GM21529 (cell line): ENCODE results near the gene RUVBL1.

Source experiments
- ATAC-seq: cut with Tn5 transposase; IDR thresholded peaks from one replicate; pipeline ENCODE4 v1.9.1; 2021; ENCODE audit not compliant: unreplicated experiment

The RUVBL1 gene

DNA sequence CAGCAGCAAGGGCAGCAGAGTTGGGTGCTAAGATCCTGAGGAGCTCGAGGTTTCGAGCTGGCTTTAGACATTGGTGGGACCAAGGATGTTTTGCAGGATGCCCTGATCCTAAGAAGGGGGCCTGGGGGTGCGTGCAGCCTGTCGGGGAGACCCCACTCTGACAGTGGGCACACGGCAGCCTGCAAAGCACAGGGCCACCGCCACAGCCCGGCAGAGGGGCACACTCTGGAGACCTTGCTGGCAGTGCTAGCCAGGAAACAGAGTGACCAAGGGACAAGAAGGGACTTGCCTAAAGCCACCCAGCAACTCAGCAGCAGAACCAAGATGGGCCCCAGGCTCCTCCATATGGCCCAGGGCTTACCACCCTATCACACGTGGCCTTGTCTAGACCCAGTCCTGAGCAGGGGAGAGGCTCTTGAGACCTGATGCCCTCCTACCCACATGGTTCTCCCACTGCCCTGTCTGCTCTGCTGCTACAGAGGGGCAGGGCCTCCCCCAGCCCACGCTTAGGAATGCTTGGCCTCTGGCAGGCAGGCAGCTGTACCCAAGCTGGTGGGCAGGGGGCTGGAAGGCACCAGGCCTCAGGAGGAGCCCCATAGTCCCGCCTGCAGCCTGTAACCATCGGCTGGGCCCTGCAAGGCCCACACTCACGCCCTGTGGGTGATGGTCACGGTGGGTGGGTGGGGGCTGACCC lies 52.6 kb downstream of the RUVBL1 start:
- no peak for ATAC-seq

DNA sequence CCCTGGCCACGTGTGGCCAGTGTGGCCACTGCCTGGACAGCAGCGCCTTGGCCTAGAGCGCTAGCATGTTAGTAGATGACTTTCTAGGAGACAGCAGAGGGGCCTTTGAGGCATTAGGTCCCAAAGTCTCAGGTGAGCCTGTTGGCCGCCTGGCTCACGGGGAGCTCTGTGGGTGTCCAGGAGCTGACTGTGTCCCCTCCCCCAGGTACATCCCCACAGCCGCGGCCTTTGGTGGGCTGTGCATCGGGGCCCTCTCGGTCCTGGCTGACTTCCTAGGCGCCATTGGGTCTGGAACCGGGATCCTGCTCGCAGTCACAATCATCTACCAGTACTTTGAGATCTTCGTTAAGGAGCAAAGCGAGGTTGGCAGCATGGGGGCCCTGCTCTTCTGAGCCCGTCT lies 54.3 kb downstream of the RUVBL1 start:
- no peak for ATAC-seq

DNA sequence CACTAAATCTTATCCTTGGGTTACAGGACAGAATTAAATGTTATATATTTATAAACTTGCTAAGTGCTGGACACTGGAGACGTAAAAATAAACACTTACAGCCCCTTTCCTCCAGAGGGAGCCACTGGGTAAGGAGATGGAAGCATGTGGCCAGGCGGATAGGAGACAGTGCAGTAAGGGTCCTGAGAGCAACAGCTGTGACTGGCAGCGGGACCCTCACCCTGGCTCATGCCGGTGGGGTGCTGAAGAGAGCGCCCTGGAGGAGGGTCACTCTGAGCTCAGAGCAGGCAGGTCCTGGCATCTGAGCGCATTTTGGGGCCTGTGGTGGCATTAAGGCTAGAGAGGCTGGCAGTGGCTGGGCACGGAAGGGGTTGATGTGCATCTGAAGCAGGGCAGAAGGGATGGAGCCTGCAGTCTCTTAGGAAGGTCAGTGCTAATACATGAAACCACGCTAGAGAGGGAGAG lies 55.4 kb downstream of the RUVBL1 start:
- ATAC-seq: no peak

DNA sequence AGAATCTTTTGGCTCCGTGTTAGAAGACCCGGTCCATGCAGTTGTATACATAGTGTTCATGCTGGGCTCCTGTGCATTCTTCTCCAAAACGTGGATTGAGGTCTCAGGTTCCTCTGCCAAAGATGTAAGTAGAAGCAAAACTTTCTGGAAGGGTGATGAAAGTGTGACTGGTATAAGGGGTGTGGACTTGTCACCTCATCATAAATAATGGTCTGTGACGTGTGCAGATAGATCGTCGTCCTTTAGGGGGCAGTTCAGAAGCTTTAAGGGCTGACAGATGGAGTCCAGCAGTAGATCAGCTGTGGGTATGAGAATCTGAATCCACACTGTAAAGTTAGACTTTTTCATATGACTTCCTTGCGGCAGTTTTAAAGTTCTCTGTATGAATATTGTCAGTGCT lies 56.1 kb downstream of the RUVBL1 start:
- ATAC-seq: no peak

DNA sequence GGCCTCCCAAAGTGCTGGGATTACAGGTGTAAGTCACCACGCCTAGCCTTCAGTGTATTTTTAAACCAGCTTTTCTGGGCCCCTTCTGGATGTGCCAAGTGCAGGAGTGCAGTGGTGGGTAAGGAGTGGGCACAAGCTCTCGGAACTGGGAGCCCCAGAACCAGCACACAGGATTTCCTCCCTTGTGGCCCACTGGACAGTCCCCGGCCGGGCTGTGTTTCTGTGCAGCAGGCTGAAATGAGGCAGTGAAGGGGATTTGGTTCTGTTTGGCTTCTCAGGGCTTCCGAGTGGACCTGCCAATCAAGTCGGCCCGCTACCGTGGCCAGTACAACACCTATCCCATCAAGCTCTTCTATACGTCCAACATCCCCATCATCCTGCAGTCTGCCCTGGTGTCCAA lies 56.9 kb downstream of the RUVBL1 start:
- ATAC-seq: no peak

DNA sequence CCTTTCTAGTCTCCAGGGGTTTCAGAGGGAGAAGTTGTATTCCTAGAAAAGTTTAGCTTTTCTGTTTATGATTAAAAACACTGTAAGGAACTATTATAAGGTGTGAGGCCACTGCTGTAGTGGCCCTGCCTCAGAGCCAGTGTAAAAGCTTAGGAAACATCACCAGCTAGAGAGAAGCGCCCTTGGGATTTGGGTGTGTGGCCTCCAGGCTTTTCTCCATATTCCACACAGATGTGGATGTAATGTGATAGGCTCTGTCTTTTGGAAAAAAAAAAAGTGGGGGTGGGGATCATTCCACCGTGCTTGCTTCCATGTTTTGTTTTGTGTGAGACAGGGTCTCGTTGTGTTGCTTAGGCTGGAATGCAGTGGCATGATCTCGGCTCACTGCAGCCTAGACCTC lies 57.5 kb downstream of the RUVBL1 start:
- no peak for ATAC-seq

DNA sequence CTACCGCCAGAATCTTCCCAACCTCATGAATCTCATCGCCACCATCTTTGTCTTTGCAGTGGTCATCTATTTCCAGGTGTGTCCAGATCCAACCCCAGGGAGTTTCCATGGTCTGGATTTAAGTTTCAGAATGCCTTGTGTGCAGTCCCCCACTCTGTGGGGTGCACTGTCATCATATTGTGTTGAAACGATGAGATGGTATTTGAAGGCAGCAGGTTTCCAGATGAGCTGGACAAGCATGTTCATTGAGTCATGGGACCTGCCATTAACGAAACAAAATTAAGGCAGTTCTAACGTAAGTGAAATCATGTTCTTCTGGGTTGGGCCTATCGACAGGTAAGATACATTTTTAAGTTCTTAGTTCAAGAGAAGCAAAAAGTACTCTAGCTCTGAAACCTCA lies 58.6 kb downstream of the RUVBL1 start:
- ATAC-seq: no peak

DNA sequence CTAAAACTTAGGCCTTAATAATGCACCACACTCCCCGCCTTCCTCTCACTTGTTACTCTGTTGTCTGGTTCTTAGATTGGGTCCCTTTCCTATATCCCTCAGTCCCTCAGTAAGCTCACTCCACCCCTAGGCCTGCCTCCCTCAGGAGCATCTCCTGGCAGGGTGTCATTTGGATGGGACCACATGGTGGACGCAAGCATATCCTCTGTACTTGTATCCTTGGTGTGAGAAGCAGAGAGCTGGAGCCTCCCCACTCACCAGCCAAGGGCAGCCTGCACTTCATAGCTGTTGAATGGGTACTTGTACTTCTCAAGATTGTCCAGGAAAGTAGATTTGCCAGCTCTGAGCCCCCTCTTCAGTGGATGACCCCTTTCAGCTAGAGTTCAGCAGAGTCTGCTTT lies 59.7 kb downstream of the RUVBL1 start:
- ATAC-seq: no peak

DNA sequence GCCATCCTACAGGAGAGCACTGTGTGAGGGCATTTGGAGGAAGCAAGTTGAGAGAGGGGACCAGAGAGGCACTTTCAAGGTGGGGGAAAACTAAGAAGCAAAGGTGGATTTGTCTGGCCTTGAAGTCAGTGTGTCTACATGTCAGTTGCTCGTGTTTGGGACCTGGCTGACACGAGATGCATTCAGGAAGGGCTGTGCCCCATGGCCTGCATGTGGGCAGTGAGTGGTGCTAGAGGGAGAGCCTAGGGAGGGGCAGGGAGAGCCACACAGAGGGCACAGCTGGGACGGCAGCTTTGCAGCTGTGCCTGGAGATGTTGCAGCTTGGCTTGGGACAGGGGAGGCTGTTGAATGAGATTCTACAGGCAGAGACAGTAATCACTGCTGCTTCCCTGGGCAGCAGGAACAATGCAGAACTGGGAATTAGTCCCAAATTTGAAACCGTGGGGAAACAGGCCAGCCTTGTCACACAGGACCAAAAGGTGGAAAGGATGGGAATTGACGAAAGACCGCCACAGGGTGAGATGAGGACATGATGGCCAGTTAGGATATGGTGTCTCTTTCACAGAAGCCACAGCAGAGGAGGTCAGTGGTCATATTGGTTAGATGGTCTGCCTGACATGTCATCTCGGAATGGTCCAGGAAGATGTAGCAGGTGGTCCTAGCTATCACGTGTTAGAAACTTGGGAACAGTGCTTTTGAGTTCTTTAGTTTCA lies 61.4 kb downstream of the RUVBL1 start:
- no peak for ATAC-seq

DNA sequence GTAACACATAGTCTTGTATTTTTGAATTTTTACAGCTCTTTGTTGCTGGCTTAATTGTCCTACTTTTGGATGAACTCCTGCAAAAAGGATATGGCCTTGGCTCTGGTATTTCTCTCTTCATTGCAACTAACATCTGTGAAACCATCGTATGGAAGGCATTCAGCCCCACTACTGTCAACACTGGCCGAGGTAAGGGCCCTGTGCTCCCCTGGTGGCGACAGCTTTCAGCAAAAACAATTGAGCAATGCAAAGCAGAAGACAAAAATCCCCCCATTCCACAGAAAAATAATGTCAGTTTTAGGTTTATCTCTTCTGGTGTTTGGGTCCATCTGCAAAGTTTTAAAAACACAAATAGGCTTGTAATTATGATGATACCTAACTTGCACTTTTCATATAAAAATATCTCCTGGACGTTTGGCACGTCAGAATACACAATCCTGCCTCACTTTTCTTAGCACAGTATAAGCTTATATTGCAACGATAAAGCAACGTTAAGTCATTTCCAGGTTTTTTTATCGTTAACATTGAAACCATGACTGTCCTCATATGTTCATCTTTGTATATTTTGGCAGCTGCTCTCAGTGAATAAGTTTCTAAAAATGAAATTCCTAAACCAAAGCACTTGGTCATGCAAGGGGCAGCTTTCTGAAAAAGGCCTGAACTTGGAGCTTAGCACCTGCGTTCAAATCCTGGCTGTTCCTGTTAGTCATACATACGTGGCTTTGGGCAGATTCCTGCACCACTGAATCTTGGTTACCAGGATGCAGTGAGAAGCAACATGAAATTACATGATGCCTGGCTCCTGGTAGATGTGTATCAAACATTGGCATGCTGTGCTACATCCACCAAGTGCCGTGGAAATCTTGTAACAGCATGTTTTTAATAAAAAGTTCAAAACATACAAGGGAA lies 62.9 kb downstream of the RUVBL1 start:
- ATAC-seq: no peak

DNA sequence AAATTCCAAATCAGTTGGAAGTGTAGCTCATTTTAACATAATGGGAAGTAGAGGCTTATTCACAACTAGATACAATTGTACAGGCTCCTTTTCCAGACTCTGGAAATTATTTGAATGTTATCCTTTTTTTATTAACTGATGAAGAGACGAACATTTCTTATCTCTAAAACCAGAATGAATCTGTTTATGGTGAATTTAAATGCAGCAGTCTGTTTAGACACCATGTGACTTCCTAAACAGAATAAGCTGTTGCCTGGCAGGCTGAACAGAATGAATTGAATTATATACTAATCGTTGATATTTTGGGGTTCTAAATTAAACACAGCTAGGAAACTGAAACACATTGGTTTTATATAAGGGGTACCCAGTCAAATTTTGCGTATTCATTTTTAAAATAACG lies 67.4 kb downstream of the RUVBL1 start:
- no peak for ATAC-seq

DNA sequence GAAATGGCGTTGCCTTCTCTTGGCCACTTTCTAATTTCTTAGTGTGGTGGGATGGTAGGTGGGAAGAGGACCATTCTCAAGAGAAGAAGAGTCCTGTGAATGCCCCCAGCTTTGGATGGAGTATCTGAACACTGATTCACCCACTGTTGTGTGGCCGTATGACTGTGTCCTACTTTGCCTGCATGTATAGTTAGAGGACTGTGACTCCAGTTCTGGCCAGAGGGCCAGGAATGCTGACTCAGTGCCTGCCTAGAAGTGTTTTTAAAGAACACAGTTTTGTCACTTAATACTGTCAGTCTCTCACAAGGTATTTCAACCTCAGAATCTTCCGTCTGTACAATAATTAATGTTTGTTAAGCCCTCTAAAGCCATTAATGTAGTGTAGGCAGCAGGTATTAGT lies 69.2 kb downstream of the RUVBL1 start:
- ATAC-seq: no peak

DNA sequence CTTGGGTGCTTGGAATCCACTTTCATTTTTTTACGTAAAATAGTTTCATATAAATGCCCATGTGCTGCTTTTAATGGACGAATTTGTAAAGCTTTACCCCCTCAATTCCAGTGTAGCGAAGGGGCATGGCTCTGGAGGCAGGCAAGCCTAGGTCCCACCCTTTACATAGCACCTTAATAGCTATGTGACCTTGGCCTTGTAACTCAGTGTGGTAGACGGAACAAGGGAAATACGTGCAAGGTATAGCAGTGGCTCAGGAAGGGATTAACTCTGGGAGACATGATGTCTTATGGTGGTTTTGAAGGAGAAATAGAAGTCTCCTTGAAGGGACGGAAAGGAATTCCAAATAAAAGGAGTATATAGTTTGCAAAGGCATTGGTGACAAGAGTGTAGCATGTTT lies 70.0 kb downstream of the RUVBL1 start:
- no peak for ATAC-seq

DNA sequence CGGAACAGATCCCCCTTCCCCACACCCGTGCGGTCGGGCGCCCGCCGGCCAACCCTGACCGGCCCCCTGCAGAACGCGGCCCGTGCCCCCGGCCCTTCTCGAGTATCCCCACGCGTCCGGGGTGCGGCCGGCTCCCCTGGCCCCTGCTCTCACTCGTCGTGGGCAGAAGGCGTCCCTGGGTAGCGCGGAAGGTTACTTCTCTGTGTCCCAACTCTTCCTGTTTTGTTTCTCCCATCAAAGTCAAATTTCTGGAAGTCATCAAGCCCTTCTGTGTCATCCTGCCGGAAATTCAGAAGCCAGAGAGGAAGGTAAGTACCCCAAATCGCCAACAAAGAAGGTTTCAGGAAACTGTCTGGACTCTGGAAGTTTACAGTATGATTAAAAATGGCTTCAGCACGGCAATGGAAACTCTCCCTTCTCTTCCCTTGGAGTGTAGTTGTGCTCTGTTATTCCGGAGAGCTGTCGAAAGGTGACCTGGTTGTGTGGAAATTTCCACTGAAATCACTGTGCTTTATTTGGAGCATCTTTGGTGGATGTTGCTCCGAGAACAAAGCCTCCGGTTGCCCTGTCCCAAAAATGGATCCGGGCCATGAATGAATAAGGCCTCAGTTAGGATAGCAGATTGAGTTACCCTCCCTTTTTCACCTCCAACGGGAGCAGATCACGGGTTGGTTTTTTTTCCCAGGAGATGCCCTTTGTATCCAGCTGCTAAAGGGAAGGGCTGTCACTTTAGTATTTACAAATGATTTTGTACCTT lies 70.8 kb downstream of the RUVBL1 start:
- ATAC-seq: no peak

DNA sequence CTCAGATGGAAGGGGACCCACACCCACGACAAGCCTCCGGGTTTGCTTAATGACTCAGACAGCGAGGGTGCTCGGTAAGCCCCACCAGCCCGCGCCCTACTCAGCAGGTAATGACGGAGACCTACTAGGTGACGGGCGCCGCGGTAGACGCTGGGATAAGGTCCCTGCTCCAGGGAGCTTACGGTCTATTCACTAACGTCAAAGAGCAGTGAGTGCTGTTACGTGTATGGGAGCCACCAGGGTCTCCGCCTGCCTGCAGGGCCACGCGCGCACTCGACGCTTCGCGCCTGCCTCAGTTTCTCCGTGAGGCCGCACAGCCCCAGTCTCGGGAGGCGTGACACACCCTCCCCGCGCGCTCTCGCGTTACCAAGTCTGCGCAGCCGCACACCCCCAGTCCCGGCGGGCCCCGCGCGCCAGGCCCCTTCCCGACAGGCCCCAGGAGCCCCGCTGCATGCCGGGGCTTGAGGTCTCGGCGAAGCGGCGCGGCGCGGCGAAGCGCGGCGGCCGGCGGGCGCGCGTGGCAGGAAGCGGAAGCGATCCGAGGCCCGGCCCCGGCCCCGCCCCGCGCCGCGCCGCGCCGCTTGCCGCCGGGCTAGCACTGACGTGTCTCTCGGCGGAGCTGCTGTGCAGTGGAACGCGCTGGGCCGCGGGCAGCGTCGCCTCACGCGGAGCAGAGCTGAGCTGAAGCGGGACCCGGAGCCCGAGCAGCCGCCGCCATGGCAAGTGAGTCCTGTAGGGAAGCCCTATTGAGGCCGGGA lies 71.6 kb downstream of the RUVBL1 start, which contains the start of gene SEC61A1:
Gene SEC61A1 (plus strand): TSS at position 601 of the 758 bp plus-strand sequence. CDS start 116 bp downstream, at position 717.
- ATAC-seq: peak; percentile 92

DNA sequence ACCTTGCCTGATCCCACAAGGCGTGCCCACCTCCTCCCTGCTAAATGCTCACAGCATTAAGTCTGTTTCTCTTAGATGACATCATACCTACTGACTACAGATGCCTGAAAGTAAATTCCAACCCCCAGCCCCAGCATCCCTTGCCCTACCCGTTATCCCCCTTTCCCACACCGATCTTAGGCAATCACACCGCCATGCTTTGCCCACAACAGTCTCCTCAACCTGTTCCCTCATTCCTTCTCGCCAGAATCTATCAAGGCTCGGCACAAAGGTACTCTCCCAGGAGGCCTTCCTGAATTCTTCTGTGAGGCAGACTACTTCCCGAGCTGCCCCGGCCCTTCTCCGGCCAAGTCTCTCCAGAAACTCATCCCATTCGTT lies 72.2 kb downstream of the RUVBL1 start:
- no peak for ATAC-seq

DNA sequence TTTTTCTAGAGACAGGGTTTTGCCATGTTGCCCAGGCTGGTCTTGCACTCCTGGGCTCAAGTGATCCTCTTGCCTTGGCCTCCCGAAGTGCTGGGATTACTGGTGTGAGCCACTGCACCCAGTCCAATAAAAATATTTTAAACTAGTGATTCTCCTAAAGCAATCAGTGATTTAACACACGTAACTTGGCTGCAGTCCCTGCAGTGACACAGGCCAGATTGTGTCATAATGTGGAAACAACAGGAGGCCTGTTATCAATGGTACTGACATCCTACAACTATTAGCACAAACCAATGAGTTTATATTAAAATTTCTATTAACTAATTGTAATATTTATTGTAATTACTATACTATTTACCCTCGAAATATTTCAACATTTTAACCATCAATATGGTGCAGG lies 73.0 kb downstream of the RUVBL1 start:
- no peak for ATAC-seq

DNA sequence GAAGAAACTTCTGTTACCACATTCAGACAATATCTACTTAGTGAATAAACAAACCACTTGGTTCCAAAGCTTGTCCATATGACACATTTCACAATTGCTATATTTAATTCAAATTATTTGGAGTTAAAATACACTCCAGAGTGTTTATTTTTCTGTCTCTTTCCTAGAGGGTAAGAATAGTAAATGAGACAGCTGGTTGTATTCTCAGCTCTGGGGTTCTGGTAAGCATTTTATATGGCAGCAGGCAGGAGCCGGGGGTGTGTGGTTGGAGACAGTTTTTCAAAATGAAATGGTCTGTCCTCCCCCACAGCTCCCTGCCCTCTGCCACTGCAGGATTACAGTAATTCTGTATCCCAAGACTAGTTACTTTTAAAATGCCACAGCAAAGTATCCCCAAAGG lies 82.3 kb downstream of the RUVBL1 start:
- ATAC-seq: no peak

DNA sequence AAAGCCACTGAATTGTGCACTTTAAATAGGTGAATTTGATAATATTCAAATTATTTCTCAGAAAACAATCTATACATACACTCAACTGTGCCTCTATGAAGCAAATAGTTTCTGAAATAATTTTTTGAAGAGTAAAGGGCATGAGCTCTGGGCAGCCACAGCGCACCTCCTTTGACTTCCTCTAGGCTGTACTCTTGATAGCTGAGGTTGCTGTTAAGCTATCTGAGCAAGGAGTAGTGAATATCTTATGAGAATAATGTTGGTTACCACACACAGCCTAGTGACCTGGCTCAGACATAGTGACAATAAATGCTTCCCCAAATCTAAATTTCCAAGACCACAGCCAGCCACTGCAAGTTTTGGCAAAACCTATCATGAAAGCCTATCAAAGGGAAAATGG lies 83.0 kb downstream of the RUVBL1 start:
- no peak for ATAC-seq

DNA sequence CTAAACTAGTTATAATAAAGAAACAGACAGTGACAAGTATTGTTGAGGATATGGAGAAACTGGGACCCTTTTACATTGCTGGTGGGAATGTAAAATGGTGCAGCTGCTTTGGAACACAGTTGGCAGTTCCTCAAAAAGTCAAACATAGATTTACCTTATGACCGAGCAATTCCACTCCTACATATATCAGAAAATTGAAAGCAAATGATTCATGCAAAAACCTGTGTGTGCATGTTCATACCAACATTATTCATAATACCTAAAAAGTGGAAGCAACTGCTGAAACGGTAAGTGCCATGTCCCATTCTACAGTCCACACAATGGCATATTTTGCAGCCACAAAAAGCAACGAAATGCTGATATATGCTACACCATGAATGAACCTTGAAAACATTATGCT lies 83.6 kb downstream of the RUVBL1 start:
- ATAC-seq: no peak
